B cell (primary cell): ENCODE results near the gene ARHGAP26.

Experiments used
- EZH2 ChIP-seq: IDR thresholded peaks from 2 replicates; pipeline ENCODE4 v1.6.1; 2012; ENCODE audit warnings: borderline replicate concordance, low read depth, mild to moderate bottlenecking, moderate library complexity, low read length; ENCODE audit not compliant: insufficient read depth, poor library complexity, severe bottlenecking
- TF ChIP-seq, protein P1 (sequence below): fragments of 200-600 bp; IDR thresholded peaks from one replicate; pipeline ENCODE4 v1.8.0; 2022; ENCODE audit warnings: antibody characterized with exemption, mild to moderate bottlenecking

DNA sequence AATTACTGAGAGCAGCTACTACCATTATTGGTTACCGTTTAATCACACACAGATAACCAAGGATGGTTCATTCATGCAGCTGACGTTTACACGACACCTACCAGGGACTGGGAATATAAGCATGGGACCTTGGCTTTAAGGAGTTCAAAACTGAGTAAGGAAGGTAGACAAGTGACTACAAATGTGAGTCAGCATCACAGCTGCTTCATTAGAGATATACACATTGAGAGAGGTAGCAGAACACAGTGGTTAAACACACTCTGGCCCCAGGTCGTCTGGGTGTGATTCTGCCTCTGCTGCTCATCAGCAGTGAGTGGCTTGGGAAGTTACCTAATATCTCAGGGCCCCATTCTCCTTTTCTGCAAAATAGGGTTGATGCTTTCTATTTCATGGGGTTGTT is 364.7 kb downstream of the ARHGAP26 start:
- TF ChIP-seq, protein P1, sequence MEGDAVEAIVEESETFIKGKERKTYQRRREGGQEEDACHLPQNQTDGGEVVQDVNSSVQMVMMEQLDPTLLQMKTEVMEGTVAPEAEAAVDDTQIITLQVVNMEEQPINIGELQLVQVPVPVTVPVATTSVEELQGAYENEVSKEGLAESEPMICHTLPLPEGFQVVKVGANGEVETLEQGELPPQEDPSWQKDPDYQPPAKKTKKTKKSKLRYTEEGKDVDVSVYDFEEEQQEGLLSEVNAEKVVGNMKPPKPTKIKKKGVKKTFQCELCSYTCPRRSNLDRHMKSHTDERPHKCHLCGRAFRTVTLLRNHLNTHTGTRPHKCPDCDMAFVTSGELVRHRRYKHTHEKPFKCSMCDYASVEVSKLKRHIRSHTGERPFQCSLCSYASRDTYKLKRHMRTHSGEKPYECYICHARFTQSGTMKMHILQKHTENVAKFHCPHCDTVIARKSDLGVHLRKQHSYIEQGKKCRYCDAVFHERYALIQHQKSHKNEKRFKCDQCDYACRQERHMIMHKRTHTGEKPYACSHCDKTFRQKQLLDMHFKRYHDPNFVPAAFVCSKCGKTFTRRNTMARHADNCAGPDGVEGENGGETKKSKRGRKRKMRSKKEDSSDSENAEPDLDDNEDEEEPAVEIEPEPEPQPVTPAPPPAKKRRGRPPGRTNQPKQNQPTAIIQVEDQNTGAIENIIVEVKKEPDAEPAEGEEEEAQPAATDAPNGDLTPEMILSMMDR = no peak
- TF ChIP-seq EZH2 = no peak
